ENCODE data around the gene MED1.

The MED1 gene

GRCh38 chr17:39357488-39357887 is 93.6 kb downstream of the MED1 start:
- no peak for TF ChIP-seq CTCF (IDR thresholded peaks at IDR 0.05; ENCODE audit: low read depth, low read length, missing control alignments)
- no peak overlapping the region for H3K4me3 ChIP-seq (ENCODE audit: low read depth, low read length)
- DNase-seq (ENCODE audit: low read depth): no peak
